SU-DHL-6 (cell line): Measurements from ENCODE around the gene KCNK15.

Experiments used
- CTCF ChIP-seq: fragments of 200-600 bp; sonication (generic); IDR thresholded peaks from one replicate; pipeline ENCODE4 v1.5.1; 2017; ENCODE audit warnings: antibody characterized with exemption, mild to moderate bottlenecking, low read length, moderate library complexity; ENCODE audit not compliant: insufficient read depth, poor library complexity, severe bottlenecking
- EZH2phosphoT487 ChIP-seq: fragments of 200-600 bp; sonication (generic), shearing (Covaris generic); conservative IDR thresholded peaks from 2 replicates; pipeline ENCODE4 v1.6.1; 2018; ENCODE audit warnings: mild to moderate bottlenecking, antibody characterized with exemption, low read length, moderate library complexity, mixed read lengths

GRCh38 chr20:44781791-44782190 lies 36.1 kb downstream of the KCNK15 start:
- TF ChIP-seq CTCF (no peak), EZH2phosphoT487 (no peak)
